A172 (cell line): Measurements from ENCODE around the gene ARSD. TPM values are rescaled to one million over a fixed set of nuclear protein-coding genes. Genes with fewer than 3 reads are reported as not detected.
"Not testable (repeated sequence)": the region's sequence is repeated elsewhere in the genome, so short reads cannot be mapped to it uniquely, and the experiment has no call there.

ENCODE experiments used
- DNase-seq: peaks from one replicate; pipeline ENCODE4 v3.0.0-alpha.2; 2015; ENCODE audit warnings: low spot score
- total RNA-seq: library from RNA; depleted of rRNA; stranded (reverse); fragments of >200 nt; shearing (Covaris generic); gene quantifications from 2 replicates; pipeline ENCODE4 v1.2.3, GENCODE V29; 2014

Gene ARSD
- total RNA-seq, 1 experiment from 2014 or later: 32.0 TPM

- no peak for DNase-seq
Measured at GRCh38 chrX:2892816-2893215, 36.3 kb downstream of the ARSD start.

GRCh38 chrX:2890536-2891460 is 38.3 kb downstream of the ARSD start:
- DNase-seq: not testable (repeated sequence)

- DNase-seq: peak; percentile 19
Measured at GRCh38 chrX:2889706-2890490, 39.2 kb downstream of the ARSD start.

GRCh38 chrX:2889045-2889605 is 40.0 kb downstream of the ARSD start:
- DNase-seq: no peak

GRCh38 chrX:2888309-2888708 is 40.8 kb downstream of the ARSD start:
- no peak for DNase-seq

GRCh38 chrX:2883770-2884169 is 45.4 kb downstream of the ARSD start:
- no peak for DNase-seq

DNA sequence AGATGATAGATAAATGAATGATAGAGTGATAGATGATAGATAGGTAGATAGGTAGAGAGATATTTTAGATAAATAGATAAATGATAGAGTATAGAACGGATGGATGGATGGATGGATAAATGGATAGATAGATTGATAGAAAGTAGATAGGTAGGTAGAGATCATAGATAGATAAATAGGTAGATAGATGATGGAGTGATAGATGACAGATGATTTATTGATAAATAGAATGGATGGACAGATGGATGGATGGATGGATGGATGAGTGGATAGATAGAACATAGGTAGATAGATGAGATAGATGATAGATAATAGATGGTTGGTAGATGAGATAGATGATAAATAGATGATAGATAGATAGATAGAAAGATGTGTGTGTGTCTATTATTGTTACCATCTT is 49.5 kb downstream of the ARSD start:
- DNase-seq: no peak

DNA sequence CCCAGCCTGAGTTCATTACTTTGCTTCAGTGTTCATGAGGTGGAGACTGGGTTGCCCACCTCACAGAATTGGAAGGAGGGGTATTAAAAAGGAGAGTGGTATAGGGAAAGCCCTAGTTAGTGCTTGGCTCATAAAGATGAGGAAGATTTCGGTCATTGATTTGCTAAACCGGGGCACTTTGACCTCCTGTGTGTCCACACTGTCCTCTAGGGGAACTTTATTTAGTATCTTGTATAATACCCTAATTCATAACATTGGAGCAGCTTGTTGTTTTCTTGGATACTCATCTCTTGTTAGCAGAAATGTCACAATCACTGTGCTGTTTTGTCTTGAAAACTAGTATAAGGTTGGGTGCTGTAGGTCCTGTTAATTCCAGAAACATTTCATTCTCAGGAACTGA is 50.6 kb downstream of the ARSD start:
- no peak for DNase-seq

DNA sequence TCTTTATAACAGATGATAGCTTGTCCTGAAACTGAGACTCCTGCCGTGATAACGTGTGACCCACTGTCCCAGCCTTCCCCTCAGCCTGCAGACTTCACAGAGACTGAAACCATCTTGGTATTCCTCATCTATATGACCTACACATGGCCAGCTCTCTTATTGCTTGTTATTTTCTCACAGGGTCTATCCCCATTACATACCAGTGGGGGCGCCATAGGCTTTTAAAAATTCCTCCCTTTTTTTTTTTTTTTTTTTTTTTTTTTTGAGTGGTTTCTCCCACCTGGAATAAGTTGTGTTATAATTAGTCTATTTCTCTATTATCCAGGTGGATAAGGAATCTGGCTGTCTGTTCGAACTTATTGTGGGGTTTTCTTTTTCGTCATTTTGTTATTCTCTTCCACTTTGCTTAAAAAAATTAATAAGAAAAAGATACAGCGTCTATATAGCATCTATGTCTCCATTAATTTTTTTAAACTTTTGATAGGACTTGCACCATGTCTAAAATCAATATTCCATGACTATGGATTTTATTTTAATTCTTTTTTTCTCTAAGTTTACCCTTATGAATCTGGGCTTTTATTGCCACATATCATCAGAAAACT is 53.2 kb downstream of the ARSD start:
- peak; percentile 19 for DNase-seq

GRCh38 chrX:2875136-2875481 is 54.0 kb downstream of the ARSD start:
- DNase-seq: no peak

DNA sequence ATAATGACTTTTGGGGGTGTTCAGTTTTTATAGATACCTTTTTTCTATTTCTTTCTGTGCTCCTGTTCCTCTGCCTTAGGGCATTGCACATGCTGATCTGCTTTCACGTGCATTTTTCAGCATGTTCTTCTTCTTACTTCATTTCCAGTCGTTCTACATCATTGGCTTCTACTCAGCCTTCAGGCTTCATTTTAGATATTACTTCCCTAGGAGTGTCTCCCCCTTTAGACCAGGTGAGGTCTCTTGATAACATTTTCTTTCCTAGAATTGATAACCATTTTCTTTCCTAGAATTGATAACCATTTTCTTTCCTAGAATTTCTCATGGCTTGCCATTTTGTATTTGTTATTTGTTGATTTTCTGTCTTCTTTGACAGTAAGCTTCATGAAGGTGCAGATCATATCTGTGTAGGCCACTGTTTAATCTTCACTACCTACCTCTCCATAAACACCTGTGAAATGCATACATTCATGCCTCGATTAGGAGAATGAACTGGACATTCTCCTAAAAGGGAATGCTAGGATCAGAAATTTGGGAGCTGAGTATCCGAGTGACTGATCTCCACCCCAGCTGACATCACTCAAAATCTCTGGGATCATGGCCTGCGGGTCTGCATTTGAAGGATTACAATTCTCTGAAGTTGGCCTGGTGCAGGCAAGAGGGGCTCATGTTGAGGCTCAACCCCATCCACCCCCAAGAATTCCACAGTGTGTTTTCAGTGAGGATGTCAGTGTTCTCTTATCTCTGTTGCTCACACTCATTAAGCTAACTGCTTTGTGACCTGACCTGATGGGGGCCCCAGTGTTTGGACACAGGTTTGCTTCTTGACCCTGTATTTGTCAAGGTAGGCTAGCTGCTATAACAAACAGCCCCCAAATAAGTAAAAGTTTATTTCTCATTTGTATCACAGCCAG is 54.7 kb downstream of the ARSD start:
- no peak for DNase-seq

- no peak for DNase-seq
Measured at GRCh38 chrX:2872671-2873277, 56.4 kb downstream of the ARSD start.

GRCh38 chrX:2871831-2872230 is 57.3 kb downstream of the ARSD start:
- no peak for DNase-seq

DNA sequence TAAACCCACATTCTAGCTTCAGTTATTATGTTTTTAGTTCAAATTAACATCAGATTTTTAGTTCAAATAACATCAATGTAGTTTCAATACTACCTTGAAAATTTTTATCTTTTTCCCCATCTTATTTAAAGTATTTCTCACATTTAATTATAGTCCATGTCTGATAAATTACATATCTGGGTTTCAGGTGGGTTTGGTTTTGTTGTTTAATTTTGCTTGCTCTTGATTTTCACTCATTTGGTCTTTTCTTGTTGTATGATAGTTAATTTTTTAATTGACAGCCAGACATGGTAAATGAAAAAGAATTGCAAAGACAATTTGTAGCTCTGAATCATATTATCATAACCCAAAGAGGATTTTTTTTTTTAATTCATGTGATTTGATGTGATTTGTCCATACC is 58.5 kb downstream of the ARSD start:
- DNase-seq: no peak

GRCh38 chrX:2867206-2867605 is 61.9 kb downstream of the ARSD start:
- DNase-seq: no peak

- DNase-seq: no peak
Measured at GRCh38 chrX:2863646-2864045, 65.5 kb downstream of the ARSD start.

- no peak for DNase-seq
Measured at GRCh38 chrX:2862404-2862803, 66.7 kb downstream of the ARSD start.

DNA sequence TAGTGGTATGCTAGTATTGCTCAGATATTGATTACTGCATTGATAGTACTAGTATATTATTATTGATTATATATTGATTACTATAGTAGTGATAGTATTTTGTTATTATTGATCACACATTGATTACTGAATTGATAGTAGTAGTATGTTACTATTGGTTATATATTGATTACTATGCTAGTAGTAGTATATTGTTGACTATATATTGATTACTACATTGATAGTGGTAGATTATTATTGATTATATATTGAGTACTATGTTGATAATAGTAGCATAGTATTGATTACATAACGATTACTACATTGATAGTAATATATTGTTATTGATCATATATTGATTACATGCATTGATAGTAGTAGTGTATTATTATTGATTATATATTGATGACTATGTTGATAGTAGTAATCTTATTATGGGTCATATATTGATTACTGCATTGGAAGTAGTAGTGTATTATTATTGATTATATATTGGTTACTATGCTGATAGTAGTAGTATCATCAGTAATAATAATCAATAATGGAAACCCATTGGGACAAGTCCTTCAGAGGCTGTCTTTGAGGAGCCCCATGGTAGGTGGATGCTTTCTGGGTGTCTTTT is 69.8 kb downstream of the ARSD start:
- DNase-seq: no peak

DNA sequence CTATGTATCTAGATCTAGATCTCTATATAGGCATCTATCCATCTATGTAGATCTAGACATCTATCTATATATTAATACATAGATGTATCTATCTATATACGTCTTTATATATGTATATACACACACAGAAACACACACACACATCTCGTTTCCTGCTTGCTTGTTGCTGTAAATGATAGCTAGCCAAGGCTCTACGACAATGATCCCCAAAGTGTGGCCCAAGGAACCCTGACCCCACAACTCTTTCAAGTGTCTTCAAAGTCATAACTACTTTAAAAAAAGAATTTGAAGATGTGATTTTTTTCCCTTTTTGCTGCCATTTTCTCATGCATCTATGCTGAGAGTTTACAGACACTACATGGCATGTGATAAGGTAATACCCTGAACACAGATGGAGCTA is 71.6 kb downstream of the ARSD start:
- DNase-seq: no peak

DNA sequence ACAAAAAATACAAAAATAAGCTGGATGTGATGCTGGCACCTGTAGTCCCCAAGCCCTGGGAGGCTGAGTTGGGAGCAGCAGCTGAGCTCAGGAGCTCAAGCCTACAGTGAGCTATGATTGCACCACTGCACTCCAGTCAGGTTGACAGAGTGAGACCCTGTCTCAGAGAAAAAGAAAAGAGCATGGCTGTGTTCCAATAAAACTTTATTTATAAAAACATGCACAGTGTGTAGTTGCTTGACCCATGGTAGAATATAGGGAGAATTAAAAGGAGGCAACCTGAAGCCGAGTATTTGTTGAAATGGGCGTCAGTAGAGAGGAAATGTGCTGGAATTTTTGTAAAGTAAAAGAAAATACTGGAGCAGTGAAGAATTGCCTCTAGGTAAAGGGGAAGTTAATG is 73.4 kb downstream of the ARSD start:
- DNase-seq: no peak
